ENCODE results near the gene RAB3GAP1.
A peak's percentile ranks its signal among the peaks of the same experiment; 100 is the strongest.

RAB3GAP1 gene

DNA sequence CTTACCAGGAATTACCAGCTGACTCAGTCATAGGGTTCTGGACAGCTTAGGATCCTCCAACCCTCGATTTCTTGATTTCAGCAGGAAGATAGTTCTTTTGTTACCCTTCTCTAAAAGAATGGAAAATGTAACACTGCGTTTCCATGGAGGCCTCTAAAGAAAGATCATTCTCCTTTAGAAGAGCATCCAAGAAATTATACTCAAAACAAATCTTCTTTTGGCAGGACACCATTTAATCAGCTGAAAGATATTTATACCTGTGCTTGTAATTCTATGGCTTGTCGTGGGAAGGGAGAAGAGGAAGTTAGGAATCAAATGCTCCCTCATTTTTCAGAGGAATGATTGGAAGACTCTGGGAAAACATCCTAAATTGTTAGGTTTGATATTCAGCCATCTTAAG lies 130.5 kb downstream of the RAB3GAP1 start:
- no peak for DNase-seq (ENCODE audit: low read depth)
- TF ChIP-seq, protein P1, sequence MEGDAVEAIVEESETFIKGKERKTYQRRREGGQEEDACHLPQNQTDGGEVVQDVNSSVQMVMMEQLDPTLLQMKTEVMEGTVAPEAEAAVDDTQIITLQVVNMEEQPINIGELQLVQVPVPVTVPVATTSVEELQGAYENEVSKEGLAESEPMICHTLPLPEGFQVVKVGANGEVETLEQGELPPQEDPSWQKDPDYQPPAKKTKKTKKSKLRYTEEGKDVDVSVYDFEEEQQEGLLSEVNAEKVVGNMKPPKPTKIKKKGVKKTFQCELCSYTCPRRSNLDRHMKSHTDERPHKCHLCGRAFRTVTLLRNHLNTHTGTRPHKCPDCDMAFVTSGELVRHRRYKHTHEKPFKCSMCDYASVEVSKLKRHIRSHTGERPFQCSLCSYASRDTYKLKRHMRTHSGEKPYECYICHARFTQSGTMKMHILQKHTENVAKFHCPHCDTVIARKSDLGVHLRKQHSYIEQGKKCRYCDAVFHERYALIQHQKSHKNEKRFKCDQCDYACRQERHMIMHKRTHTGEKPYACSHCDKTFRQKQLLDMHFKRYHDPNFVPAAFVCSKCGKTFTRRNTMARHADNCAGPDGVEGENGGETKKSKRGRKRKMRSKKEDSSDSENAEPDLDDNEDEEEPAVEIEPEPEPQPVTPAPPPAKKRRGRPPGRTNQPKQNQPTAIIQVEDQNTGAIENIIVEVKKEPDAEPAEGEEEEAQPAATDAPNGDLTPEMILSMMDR (conservative IDR thresholded peaks at IDR 0.05; ENCODE audit: low read depth, low read length), result no peak
- no peak overlapping the region for H3K4me3 ChIP-seq (ENCODE audit: low read depth, low read length)

DNA sequence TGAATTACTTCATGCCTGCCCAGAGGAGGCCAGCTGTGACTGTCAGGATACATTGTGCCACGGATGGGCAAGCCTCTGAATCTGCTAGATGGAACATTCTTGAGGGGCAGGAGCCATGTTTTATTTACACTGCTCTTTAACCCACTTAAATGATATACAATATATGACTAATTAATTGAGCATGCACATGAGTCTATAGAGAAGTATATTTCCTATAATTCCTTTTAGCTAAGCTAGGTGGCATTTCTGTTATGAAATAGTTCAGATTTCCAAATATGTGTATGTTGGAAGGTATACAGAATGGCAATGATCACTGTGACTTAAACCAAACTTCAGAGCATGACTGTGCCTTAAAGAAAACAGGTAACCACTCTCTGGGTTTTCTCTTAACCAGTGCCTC lies 131.7 kb downstream of the RAB3GAP1 start:
- H3K4me3 ChIP-seq (ENCODE audit: low read depth, low read length), result no peak overlapping the region
- DNase-seq (ENCODE audit: low read depth), result no peak
- TF ChIP-seq, protein P1 (conservative IDR thresholded peaks at IDR 0.05; ENCODE audit: low read depth, low read length), result no peak

DNA sequence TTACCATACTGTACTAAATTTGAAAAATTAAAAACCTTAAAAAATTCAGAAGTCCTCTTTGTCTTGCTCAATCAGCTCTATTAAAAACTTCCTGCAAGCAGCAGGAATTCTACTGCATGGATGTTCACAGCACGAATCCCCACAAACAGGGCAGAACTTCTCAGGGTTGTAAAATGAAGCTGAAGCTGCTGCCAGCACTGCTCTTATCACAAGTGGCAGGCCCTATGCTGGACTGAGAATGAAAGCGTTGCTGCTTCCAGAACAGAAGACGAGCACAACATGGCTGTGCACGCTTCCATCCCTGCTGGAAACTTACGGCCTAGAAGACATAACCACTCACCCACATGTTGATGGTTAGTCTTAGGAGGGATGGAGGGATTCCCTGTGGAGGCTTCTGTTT lies 134.0 kb downstream of the RAB3GAP1 start:
- TF ChIP-seq, protein P1 (conservative IDR thresholded peaks at IDR 0.05; ENCODE audit: low read depth, low read length), result no peak
- peak; percentile 60 for DNase-seq (ENCODE audit: low read depth)
- H3K4me3 ChIP-seq (ENCODE audit: low read depth, low read length), result no peak overlapping the region

DNA sequence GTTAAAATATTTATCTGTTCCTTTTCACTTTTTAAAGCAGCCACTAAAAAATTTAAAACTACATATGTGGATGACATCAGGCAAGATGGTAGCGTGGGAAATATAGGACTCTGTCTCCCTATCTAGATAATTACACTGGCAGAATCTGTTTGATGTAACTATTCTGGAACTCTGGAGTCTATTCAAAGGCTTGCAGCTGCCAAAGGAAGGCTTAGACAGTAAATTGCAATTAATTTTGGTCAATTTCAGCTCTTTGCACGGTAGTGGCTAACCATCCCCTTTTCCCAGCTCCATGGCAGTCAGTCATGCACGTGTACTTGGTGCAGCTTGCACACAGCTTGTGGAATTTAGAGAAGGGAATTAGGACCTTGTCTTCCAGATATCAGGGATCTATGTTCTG lies 135.2 kb downstream of the RAB3GAP1 start:
- TF ChIP-seq, protein P1 (conservative IDR thresholded peaks at IDR 0.05; ENCODE audit: low read depth, low read length), result no peak
- no peak for DNase-seq (ENCODE audit: low read depth)

DNA sequence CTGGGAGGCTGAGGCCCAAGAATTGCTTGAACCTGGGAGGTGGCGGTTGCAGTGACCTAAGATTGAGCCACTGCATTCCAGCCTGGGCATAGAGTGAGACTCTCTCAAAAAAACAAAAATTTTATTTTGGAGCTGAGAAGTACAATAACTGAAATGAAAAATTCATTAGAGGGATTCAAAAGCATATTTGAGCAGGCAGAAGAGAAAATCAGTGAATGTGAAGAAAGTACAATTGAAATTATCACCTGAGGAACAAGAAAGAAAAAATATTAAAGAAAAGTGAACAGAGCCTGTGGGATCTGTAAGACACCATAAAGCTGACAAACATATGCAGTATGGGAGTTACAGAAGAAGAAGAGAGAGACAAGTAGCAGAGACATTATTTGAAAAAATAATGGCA lies 137.1 kb downstream of the RAB3GAP1 start:
- TF ChIP-seq, protein P1 (conservative IDR thresholded peaks at IDR 0.05; ENCODE audit: low read depth, low read length), result no peak
- H3K4me3 ChIP-seq (ENCODE audit: low read depth, low read length), result no peak overlapping the region

More for the DNA sequence above, 135.2 kb downstream of the RAB3GAP1 start:
- no peak overlapping the region for H3K4me3 ChIP-seq (ENCODE audit: low read depth, low read length)

DNA sequence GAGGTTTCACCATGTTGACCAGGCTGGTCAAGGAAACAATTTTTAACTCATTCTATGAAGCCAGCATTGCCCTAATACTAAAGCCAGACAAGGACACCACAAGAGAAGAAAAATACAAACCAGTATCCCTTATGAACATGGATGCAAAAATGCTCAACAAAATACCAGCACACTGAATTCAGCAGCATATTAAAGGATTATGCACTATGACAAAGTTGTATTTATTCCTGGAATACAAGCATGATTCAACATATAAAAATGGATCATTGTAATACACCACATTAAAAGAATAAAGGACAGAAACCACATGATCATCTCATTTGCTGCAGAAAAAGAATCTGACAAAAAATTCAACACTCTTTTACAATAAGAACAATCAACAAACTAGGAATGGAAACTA lies 138.7 kb downstream of the RAB3GAP1 start:
- TF ChIP-seq, protein P1 (conservative IDR thresholded peaks at IDR 0.05; ENCODE audit: low read depth, low read length), result no peak
- no peak for DNase-seq (ENCODE audit: low read depth)
- no peak overlapping the region for H3K4me3 ChIP-seq (ENCODE audit: low read depth, low read length)

More for the DNA sequence above, 137.1 kb downstream of the RAB3GAP1 start:
- no peak for DNase-seq (ENCODE audit: low read depth)

DNA sequence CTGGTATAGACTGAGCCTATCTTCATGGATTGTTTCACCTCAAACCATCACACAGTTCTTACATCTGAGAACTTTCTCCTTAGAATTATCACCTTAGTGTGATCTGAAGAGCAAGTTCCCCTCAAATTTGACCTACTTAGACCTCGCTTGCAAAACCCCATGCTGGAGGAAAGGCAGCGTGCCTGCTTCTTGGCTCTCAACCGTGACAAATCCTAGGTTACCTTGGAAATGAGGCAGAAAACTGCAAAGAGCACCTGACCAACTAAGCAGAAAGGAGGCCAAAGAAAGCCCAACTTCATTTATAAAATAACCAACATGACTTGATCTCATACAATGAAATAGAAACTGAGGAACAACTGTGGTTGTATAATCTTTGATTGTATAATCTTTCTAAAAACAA lies 146.4 kb downstream of the RAB3GAP1 start:
- TF ChIP-seq, protein P1 (conservative IDR thresholded peaks at IDR 0.05; ENCODE audit: low read depth, low read length), result no peak
- H3K4me3 ChIP-seq (ENCODE audit: low read depth, low read length), result no peak overlapping the region
- DNase-seq (ENCODE audit: low read depth), result no peak
